ENCODE results near the gene MBP. TPM values are rescaled to one million over a fixed set of nuclear protein-coding genes. Genes with fewer than 3 reads are reported as not detected.

Gene MBP
- polyA plus RNA-seq, 1 experiment, result 2.1 TPM

DNA sequence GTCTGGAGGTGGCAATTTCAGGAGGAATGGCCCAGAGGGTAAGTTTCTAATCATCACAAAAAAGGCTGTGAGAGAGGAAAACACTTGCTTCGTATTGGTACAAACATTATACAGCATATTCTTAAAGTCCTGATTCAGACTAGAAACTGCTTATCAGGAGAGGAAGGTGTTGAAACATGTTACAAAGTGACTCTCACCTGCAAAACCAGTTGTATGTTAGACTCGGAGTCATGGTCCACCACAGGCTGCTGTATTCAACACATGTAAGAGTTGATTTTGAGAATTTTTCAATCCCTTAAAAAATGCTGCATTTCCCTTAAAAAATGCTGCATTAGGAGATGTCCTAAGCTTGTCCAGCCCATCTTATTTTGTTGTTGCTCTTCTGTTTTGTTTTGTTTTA, 61.5 kb downstream of the MBP start:
- TF ChIP-seq, protein P1, sequence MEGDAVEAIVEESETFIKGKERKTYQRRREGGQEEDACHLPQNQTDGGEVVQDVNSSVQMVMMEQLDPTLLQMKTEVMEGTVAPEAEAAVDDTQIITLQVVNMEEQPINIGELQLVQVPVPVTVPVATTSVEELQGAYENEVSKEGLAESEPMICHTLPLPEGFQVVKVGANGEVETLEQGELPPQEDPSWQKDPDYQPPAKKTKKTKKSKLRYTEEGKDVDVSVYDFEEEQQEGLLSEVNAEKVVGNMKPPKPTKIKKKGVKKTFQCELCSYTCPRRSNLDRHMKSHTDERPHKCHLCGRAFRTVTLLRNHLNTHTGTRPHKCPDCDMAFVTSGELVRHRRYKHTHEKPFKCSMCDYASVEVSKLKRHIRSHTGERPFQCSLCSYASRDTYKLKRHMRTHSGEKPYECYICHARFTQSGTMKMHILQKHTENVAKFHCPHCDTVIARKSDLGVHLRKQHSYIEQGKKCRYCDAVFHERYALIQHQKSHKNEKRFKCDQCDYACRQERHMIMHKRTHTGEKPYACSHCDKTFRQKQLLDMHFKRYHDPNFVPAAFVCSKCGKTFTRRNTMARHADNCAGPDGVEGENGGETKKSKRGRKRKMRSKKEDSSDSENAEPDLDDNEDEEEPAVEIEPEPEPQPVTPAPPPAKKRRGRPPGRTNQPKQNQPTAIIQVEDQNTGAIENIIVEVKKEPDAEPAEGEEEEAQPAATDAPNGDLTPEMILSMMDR (IDR thresholded peaks at IDR 0.05; ENCODE audit: insufficient read depth, low read depth, low read length), result no peak
- ChIA-PET POLR2A (no interaction called here), CTCF (interaction anchor here (2.4 to 6.7 kb wide), 2 partner anchors 71 to 141 kb away, joined by 6 to 21 read pairs; no protein-coding TSS in a partner anchor)
- no peak overlapping the region for H3K4me3 ChIP-seq (ENCODE audit: low read depth, low read length)
- DNase-seq (ENCODE audit: low read depth), result no peak
- H3K27me3 ChIP-seq (ENCODE audit: control insufficient read depth, insufficient read depth, low read length), result no peaks in the 10 kb centered on the region
- no peaks in the 10 kb centered on the region for H3K36me3 ChIP-seq (ENCODE audit: control insufficient read depth, insufficient read depth, low read length)

- H3K4me3 ChIP-seq (ENCODE audit: low read depth, low read length), result no peak overlapping the region
- H3K27me3 ChIP-seq (ENCODE audit: control insufficient read depth, insufficient read depth, low read length), result no peaks in the 10 kb centered on the region
- no peak for DNase-seq (ENCODE audit: low read depth)
- TF ChIP-seq, protein P1 (IDR thresholded peaks at IDR 0.05; ENCODE audit: insufficient read depth, low read depth, low read length), result no peak
- ChIA-PET POLR2A (no interaction called here), CTCF (interaction anchor here (0.7 to 6.7 kb wide), 4 partner anchors 16 to 301 kb away, joined by 3 to 21 read pairs (median 8); no protein-coding TSS in a partner anchor)
- H3K36me3 ChIP-seq (ENCODE audit: control insufficient read depth, insufficient read depth, low read length), result no peaks in the 10 kb centered on the region
Measured at GRCh38 chr18:77070627-77071026, 62.0 kb downstream of the MBP start.

DNA sequence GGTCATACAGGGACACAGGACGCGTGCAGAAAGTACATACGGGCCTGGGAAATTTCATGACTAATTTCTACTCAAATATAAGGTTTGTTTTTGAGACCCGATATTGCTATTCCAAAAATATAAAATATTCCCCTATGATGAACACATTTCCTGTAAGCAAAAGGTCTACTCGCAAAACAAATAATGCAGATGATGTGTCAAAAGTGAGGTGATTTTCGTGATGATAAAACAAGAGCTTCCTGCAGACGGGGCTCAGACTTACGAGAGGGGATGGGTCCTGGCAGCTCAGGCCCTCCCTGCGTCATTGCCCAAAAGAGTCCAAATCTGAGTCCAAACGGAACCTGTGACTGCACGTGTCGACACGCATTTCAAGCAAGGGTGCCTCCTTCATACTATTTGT, 62.7 kb downstream of the MBP start:
- ChIA-PET CTCF (interaction anchor here (0.7 to 6.7 kb wide), 6 partner anchors 13 to 301 kb away, joined by 3 to 21 read pairs (median 4); no protein-coding TSS in a partner anchor), POLR2A (no interaction called here)
- H3K36me3 ChIP-seq (ENCODE audit: control insufficient read depth, insufficient read depth, low read length), result no peaks in the 10 kb centered on the region
- H3K27me3 ChIP-seq (ENCODE audit: control insufficient read depth, insufficient read depth, low read length), result no peaks in the 10 kb centered on the region
- H3K4me3 ChIP-seq (ENCODE audit: low read depth, low read length), result no peak overlapping the region
- DNase-seq (ENCODE audit: low read depth), result no peak
- TF ChIP-seq, protein P1 (IDR thresholded peaks at IDR 0.05; ENCODE audit: insufficient read depth, low read depth, low read length), result no peak

DNA sequence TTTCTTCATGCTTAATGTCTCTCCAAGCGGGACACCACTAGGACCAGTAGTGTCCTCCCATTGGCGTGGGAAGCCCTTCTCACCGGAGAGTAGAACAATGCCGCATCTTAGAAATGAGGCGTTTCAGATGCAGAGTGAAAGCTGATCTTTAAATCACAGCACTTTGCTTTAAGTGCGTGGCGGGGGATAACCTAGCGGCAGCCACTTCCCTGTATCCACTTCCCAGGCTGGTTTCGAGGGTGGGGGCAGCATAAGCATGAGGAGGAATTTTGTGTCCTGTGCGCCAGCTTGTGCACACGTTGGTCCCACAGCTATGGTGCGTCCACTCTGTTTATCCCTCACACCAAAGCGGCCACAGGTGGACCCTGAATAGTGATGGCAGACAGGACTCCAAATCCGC, 63.1 kb downstream of the MBP start:
- POLR2A ChIA-PET, result no interaction called here
- TF ChIP-seq, protein P1 (IDR thresholded peaks at IDR 0.05; ENCODE audit: insufficient read depth, low read depth, low read length), result no peak
- no peak for DNase-seq (ENCODE audit: low read depth)
- Histone ChIP-seq H3K27me3 (ENCODE audit: control insufficient read depth, insufficient read depth, low read length) (no peaks in the 10 kb centered on the region), H3K36me3 (ENCODE audit: control insufficient read depth, insufficient read depth, low read length) (no peaks in the 10 kb centered on the region), H3K4me3 (ENCODE audit: low read depth, low read length) (no peak overlapping the region)
- CTCF ChIA-PET, result interaction anchor here (1.1 to 6.7 kb wide), 6 partner anchors 13 to 142 kb away, joined by 3 to 21 read pairs (median 4); no protein-coding TSS in a partner anchor

- ChIA-PET POLR2A (no interaction called here), CTCF (interaction anchor here (0.9 to 6.7 kb wide), 9 partner anchors 12 to 143 kb away, joined by 3 to 21 read pairs (median 3); no protein-coding TSS in a partner anchor)
- Histone ChIP-seq H3K4me3 (ENCODE audit: low read depth, low read length) (no peak overlapping the region), H3K36me3 (ENCODE audit: control insufficient read depth, insufficient read depth, low read length) (no peaks in the 10 kb centered on the region), H3K27me3 (ENCODE audit: control insufficient read depth, insufficient read depth, low read length) (no peaks in the 10 kb centered on the region)
- TF ChIP-seq, protein P1 (IDR thresholded peaks at IDR 0.05; ENCODE audit: insufficient read depth, low read depth, low read length), result no peak
- DNase-seq (ENCODE audit: low read depth), result no peak
Measured at GRCh38 chr18:77068321-77069312, 64.0 kb downstream of the MBP start.

All from BJ (cell line).